ENCODE results near the gene CUEDC2. TPM values are rescaled to one million over a fixed set of nuclear protein-coding genes. Genes with fewer than 3 reads are reported as not detected.

CUEDC2 gene
- total RNA-seq, 4 donors from 2014 or later = 86.4 to 195 (median 131) TPM

GRCh38 chr10:102475451-102476040, 43.2 kb upstream of the CUEDC2 start:
- peaks cover 0 to 74% (median 0%) of the 10 kb centered on the region in 3 donors for H3K36me3 ChIP-seq
- no peaks in the 10 kb centered on the region for H3K9me3 ChIP-seq
- H3K4me3 ChIP-seq = no peak overlapping the region
- DNase-seq (ENCODE audit: low spot score in 2 of 2) = no peak
- WGBS, 2 donors = 86 to 88% methylated on average over 6 to 9 of the region's 9 CpGs
- no peaks in the 10 kb centered on the region for H3K27me3 ChIP-seq
- no peak overlapping the region for H3K27ac ChIP-seq
- H3K4me1 ChIP-seq = peaks cover 0 to 5% (median 0%) of the 10 kb centered on the region in 4 donors
- TF ChIP-seq EP300 (IDR thresholded peaks at IDR 0.05) (no peak), POLR2A (IDR thresholded peaks at IDR 0.05) (no peak)

GRCh38 chr10:102473445-102474331, 41.3 kb upstream of the CUEDC2 start:
- DNase-seq (ENCODE audit: low spot score in 2 of 2) = no peak
- TF ChIP-seq POLR2A (IDR thresholded peaks at IDR 0.05) (no peak), EP300 (IDR thresholded peaks at IDR 0.05) (no peak)
- TF ChIP-seq, protein P1, sequence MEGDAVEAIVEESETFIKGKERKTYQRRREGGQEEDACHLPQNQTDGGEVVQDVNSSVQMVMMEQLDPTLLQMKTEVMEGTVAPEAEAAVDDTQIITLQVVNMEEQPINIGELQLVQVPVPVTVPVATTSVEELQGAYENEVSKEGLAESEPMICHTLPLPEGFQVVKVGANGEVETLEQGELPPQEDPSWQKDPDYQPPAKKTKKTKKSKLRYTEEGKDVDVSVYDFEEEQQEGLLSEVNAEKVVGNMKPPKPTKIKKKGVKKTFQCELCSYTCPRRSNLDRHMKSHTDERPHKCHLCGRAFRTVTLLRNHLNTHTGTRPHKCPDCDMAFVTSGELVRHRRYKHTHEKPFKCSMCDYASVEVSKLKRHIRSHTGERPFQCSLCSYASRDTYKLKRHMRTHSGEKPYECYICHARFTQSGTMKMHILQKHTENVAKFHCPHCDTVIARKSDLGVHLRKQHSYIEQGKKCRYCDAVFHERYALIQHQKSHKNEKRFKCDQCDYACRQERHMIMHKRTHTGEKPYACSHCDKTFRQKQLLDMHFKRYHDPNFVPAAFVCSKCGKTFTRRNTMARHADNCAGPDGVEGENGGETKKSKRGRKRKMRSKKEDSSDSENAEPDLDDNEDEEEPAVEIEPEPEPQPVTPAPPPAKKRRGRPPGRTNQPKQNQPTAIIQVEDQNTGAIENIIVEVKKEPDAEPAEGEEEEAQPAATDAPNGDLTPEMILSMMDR (IDR thresholded peaks at IDR 0.05) = no peak
- no peak overlapping the region for H3K4me3 ChIP-seq
- H3K36me3 ChIP-seq = peaks cover 0 to 62% (median 0%) of the 10 kb centered on the region in 3 donors
- H3K27ac ChIP-seq = no peak overlapping the region
- no peaks in the 10 kb centered on the region for H3K27me3 ChIP-seq
- 84 to 87% methylated on average over 26 to 27 of the region's 27 CpGs for WGBS, 2 donors
- peaks cover 0 to 3% (median 0%) of the 10 kb centered on the region in 4 donors for H3K4me1 ChIP-seq
- H3K9me3 ChIP-seq = no peaks in the 10 kb centered on the region

GRCh38 chr10:102470579-102471546, 38.5 kb upstream of the CUEDC2 start:
- Histone ChIP-seq H3K4me3 (no peak overlapping the region), H3K27ac (no peak overlapping the region), H3K36me3 (peaks cover 0 to 42% (median 0%) of the 10 kb centered on the region in 3 donors), H3K9me3 (no peaks in the 10 kb centered on the region), H3K27me3 (no peaks in the 10 kb centered on the region), H3K4me1 (peaks cover 0 to 8% (median 3%) of the 10 kb centered on the region in 4 donors)
- DNase-seq (ENCODE audit: low spot score in 2 of 2) = no peak
- TF ChIP-seq EP300 (IDR thresholded peaks at IDR 0.05) (no peak), POLR2A (IDR thresholded peaks at IDR 0.05) (no peak)
- TF ChIP-seq, protein P1 (IDR thresholded peaks at IDR 0.05) = no peak
- 92 to 94% methylated on average over 24 to 34 of the region's 36 CpGs for WGBS, 2 donors

GRCh38 chr10:102468683-102469082, 36.3 kb upstream of the CUEDC2 start:
- WGBS, 2 donors = 35 to 37% methylated on average over 9 of the region's 9 CpGs
- Histone ChIP-seq H3K36me3 (peaks cover 0 to 30% (median 0%) of the 10 kb centered on the region in 3 donors), H3K9me3 (no peaks in the 10 kb centered on the region), H3K4me1 (peaks cover 0 to 8% (median 3%) of the 10 kb centered on the region in 4 donors), H3K4me3 (no peak overlapping the region), H3K27ac (no peak overlapping the region), H3K27me3 (no peaks in the 10 kb centered on the region)
- no peak for DNase-seq (ENCODE audit: low spot score in 2 of 2)
- TF ChIP-seq POLR2A (IDR thresholded peaks at IDR 0.05) = no peak
- TF ChIP-seq, protein P1 (IDR thresholded peaks at IDR 0.05) = no peak
- TF ChIP-seq EP300 (IDR thresholded peaks at IDR 0.05) = no peak

DNA sequence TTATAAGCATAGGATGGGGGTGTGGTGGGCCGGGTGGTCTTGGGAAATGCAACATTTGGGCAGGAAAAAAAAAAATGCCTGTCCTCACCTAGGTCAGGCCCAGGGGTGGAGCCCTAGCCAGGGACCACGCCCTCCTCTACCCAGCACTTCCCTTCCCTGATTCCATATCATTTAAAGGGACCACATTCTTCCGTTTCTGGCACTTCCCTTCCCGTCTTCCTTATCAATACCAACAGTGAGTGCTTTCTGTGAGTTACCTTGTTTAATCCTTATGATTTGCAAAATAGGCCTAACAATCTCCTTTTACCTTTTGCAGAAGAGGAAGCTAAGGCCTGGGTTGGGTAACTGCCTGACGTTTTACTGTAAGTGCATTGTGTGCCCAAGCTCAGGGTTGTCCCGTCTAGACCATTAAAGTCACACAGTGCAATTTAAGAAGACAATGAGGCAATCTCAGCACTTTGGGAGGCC, 35.6 kb upstream of the CUEDC2 start:
- Histone ChIP-seq H3K36me3 (peaks cover 0 to 23% (median 0%) of the 10 kb centered on the region in 3 donors), H3K4me3 (no peak overlapping the region), H3K4me1 (peaks cover 0 to 10% (median 4%) of the 10 kb centered on the region in 4 donors), H3K9me3 (no peaks in the 10 kb centered on the region), H3K27ac (no peak overlapping the region), H3K27me3 (no peaks in the 10 kb centered on the region)
- no peak for DNase-seq (ENCODE audit: low spot score in 2 of 2)
- TF ChIP-seq POLR2A (IDR thresholded peaks at IDR 0.05) (no peak), EP300 (IDR thresholded peaks at IDR 0.05) (no peak)
- TF ChIP-seq, protein P1 (IDR thresholded peaks at IDR 0.05) = no peak
- 56 to 58% methylated on average over 6 of the region's 6 CpGs for WGBS, 2 donors

Measured in tibial nerve (tissue), 4 donors.